Measurements from ENCODE around the gene RAB6D. TPM values are rescaled to one million over a fixed set of nuclear protein-coding genes. Genes with fewer than 3 reads are reported as not detected.
"Not testable (repeated sequence)": the region's sequence is repeated elsewhere in the genome, so short reads cannot be mapped to it uniquely, and the experiment has no call there.

The RAB6D gene
- 1 to 10 TPM in 3 of 4 donors, not detected in 1; 2.0 to 3.0 (median 2.1) TPM for total RNA-seq

DNA sequence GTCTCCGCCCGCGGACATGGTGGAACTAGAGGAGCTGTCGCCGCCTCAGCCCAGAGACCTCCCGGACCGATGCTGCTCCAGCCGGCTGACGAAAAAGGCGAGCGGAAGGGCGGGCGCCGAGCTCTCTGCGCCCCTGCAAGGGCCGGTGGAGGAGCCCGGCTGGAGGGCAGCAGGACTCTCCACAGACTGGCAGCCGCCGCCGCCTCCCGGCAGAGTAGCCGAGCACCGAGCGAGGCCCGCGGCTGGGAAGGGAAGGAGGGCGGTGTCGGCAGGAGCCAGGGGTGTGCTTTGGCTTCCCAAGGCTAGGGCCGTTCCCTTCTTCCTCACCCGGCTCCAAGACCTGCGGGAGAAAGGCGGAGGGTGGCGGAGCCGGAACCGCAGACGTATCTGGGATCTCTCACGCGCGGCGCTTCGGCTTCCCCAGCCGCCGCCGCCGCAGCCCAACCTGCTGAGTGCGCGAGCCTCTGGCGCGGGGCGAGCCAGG lies at the start of gene RAB6D:
Gene RAB6D, minus strand, starts transcription at position 466 of the 484 bp plus-strand sequence. Its CDS starts 448 bp downstream, at position 18.
- H3K4me1 ChIP-seq, H3K36me3 ChIP-seq, H3K27me3 ChIP-seq: not testable (repeated sequence)
- peak in 1 of 3 donors; percentile 66 for DNase-seq
- H3K27ac ChIP-seq, result peak within 1 kb of the TSS in 3 of 4 donors; percentile 22 to 87 (median 81)
- peak within 1 kb of the TSS in 2 of 4 donors; percentile 53 to 58 for H3K4me3 ChIP-seq
- peaks cover 0 to 13% (median 0%) of the 10 kb centered on the region in 4 donors for H3K9me3 ChIP-seq

DNA sequence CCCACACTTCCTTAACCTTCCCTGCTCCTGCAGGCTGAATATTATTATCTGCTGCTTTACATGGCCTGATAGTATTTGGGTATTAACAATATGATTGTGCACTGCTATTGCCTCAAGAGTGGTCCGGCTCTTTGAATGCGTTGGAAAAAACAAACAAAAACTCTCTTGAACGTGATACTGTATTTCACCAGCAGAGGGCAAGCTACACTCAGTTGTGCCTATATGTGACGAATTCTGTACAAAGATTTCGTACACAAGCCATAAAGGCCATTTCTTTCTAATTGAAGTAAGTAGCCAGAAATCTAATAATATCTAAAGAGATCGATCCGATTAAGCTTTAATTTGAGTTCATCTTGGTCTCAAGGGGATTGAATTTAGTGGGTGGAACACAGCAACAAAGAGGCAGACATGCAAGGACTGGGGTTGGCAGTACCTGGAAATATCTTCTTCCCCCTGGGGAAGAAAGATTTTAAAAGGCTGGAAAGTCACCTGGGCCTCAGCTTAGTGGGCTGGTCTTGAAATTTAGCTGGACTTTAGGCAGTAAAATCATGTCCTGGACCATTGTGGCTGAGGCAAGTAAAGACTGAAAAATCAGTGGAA lies 49.3 kb upstream of the RAB6D start:
- DNase-seq, result no peak
- TF ChIP-seq, protein P1, sequence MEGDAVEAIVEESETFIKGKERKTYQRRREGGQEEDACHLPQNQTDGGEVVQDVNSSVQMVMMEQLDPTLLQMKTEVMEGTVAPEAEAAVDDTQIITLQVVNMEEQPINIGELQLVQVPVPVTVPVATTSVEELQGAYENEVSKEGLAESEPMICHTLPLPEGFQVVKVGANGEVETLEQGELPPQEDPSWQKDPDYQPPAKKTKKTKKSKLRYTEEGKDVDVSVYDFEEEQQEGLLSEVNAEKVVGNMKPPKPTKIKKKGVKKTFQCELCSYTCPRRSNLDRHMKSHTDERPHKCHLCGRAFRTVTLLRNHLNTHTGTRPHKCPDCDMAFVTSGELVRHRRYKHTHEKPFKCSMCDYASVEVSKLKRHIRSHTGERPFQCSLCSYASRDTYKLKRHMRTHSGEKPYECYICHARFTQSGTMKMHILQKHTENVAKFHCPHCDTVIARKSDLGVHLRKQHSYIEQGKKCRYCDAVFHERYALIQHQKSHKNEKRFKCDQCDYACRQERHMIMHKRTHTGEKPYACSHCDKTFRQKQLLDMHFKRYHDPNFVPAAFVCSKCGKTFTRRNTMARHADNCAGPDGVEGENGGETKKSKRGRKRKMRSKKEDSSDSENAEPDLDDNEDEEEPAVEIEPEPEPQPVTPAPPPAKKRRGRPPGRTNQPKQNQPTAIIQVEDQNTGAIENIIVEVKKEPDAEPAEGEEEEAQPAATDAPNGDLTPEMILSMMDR (IDR thresholded peaks at IDR 0.05), result peak; percentile 58 to 93 (median 82)
- TF ChIP-seq POLR2A (IDR thresholded peaks at IDR 0.05), result no peak
- Histone ChIP-seq H3K4me1 (no peaks in the 10 kb centered on the region), H3K27ac (no peak overlapping the region), H3K36me3 (no peaks in the 10 kb centered on the region), H3K4me3 (no peak overlapping the region), H3K9me3 (no peaks in the 10 kb centered on the region), H3K27me3 (no peaks in the 10 kb centered on the region)

DNA sequence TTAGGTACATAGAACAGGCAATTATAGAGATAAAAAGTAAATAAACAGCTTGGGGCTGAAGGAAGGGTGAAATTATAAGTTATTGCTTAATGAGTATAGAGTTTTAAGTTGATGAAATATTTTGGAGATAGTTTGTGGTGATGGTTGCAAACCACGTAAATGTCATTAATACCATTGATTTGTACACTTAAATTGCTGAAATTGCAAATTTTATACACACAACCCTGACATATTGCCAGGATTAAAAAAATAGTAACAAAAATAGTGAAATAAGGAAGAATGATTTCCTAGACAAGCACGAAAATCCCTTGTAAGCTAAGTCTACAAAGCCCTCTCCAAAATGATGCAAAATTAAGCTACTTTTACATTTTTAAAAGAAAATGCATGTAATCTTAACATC lies 46.2 kb upstream of the RAB6D start:
- H3K4me1 ChIP-seq, result no peaks in the 10 kb centered on the region
- H3K27me3 ChIP-seq, result no peaks in the 10 kb centered on the region
- H3K4me3 ChIP-seq, result no peak overlapping the region
- H3K27ac ChIP-seq, result no peak overlapping the region
- TF ChIP-seq, protein P1 (IDR thresholded peaks at IDR 0.05), result no peak
- no peak for TF ChIP-seq POLR2A (IDR thresholded peaks at IDR 0.05)
- H3K9me3 ChIP-seq, result no peaks in the 10 kb centered on the region
- no peak for DNase-seq
- H3K36me3 ChIP-seq, result no peaks in the 10 kb centered on the region

DNA sequence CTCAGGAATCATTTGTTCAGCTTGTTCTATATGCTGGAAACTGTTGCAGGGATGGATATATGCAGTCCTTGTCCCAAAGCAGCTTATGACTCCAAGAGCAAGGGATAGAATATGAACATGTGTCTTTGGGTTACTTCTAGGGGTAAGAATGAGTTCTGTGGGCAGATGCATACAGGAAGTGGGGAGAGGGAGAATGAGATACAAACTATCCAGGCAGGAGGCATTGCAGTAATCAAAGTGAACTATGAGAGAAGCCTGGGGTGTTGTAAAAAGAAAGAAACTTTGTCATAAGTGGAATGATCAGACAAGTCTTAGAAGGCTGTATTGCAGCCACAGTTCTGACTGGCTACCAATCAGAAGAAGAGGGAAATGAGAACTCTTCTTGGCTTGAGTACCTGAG lies 44.8 kb upstream of the RAB6D start:
- no peaks in the 10 kb centered on the region for H3K36me3 ChIP-seq

DNA sequence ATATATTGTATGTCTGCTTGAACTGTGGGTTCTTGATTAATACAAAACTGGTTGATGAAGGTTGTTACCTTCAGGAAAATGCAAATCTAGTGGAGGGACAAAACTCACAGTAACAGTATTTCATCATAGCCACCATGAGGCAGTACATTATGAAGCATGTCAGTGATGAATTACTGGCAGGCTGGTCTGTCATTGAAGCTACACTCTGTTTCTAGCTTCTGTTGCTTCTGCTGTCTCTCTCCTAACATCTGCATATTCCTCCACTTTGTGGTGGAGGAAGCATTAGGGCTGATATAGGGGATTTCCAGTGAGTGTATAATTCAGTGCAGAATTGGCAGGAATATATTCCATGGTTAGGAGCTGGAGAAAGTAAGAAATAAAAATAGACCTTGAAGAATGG lies 44.2 kb upstream of the RAB6D start:
- TF ChIP-seq, protein P1 (IDR thresholded peaks at IDR 0.05), result no peak
- no peak for TF ChIP-seq POLR2A (IDR thresholded peaks at IDR 0.05)
- no peaks in the 10 kb centered on the region for H3K36me3 ChIP-seq
- no peaks in the 10 kb centered on the region for H3K4me1 ChIP-seq
- H3K4me3 ChIP-seq, result no peak overlapping the region
- no peak overlapping the region for H3K27ac ChIP-seq
- no peak for DNase-seq
- no peaks in the 10 kb centered on the region for H3K27me3 ChIP-seq
- no peaks in the 10 kb centered on the region for H3K9me3 ChIP-seq

More for the DNA sequence above, 44.8 kb upstream of the RAB6D start:
- Histone ChIP-seq H3K9me3 (no peaks in the 10 kb centered on the region), H3K27ac (no peak overlapping the region), H3K27me3 (no peaks in the 10 kb centered on the region), H3K4me3 (no peak overlapping the region), H3K4me1 (no peaks in the 10 kb centered on the region)
- DNase-seq, result no peak
- TF ChIP-seq, protein P1 (IDR thresholded peaks at IDR 0.05), result no peak
- no peak for TF ChIP-seq POLR2A (IDR thresholded peaks at IDR 0.05)

DNA sequence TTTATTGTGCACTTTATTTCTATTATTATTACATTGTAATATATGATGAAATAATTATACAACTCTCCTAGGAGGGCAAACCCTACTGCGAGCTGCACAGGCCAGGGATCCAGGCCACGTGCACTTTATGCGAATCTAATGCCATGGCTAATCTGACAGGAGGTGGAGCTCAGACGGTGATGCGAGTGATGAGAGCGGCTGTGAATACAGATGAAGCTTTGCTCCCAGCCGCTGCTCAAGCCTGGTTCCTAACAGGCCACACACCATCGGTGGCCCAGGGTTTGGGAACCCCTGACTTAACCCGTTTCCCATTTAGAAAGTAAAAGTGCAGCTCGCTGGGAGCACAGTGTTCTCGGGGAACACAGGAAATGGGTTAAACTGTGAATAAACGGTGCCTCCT lies 40.8 kb upstream of the RAB6D start:
- Histone ChIP-seq H3K4me1 (no peaks in the 10 kb centered on the region), H3K27me3 (no peaks in the 10 kb centered on the region), H3K9me3 (no peaks in the 10 kb centered on the region), H3K4me3 (no peak overlapping the region), H3K27ac (no peak overlapping the region), H3K36me3 (no peaks in the 10 kb centered on the region)
- no peak for DNase-seq
- TF ChIP-seq POLR2A (IDR thresholded peaks at IDR 0.05), result no peak
- TF ChIP-seq, protein P1 (IDR thresholded peaks at IDR 0.05), result no peak
